VCaP (cell line): ENCODE measurements around the gene LY6G6F.

Source experiments
- H3K27ac ChIP-seq: fragments of 450-650 bp; 2 replicates; pipeline ENCODE4 v1.5.1; 2017
- CTCF ChIP-seq: fragments of 450-650 bp; conservative IDR thresholded peaks from 2 replicates; pipeline ENCODE4 v1.5.1; 2017; ENCODE audit warnings: mild to moderate bottlenecking, moderate library complexity

The LY6G6F gene

GRCh38 chr6:31749301-31750036 is 42.8 kb downstream of the LY6G6F start:
- H3K27ac ChIP-seq: no peak overlapping the region
- no peak for TF ChIP-seq CTCF

DNA sequence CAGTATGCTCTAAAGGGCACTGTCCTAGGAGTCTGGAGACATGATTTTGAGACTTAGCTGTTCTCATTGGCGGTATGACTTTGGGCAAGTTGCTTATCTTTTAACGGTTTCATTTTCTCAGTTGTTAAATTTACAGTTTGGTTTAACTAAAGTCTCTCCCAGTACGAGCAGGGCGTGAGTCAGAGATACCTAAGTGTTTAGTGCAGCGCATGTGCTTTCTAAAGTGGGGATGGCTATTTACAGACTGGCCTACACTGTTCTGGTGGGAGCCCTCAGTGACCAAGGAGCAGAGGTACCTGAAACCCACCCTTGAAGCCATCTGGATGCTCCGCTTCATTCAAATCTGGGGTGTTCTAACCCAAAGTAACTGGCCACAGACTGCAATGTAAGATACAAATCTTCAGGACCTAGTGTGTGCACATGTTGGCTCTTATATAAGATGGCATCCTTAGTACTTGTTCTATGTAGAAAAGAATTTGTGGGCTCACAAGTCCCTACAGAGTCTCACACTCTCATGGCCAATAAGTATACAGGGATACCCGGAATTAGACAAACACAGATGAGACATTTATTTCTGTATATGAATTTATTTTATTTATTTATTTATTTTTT is 43.9 kb downstream of the LY6G6F start:
- no peak overlapping the region for H3K27ac ChIP-seq
- no peak for TF ChIP-seq CTCF

DNA sequence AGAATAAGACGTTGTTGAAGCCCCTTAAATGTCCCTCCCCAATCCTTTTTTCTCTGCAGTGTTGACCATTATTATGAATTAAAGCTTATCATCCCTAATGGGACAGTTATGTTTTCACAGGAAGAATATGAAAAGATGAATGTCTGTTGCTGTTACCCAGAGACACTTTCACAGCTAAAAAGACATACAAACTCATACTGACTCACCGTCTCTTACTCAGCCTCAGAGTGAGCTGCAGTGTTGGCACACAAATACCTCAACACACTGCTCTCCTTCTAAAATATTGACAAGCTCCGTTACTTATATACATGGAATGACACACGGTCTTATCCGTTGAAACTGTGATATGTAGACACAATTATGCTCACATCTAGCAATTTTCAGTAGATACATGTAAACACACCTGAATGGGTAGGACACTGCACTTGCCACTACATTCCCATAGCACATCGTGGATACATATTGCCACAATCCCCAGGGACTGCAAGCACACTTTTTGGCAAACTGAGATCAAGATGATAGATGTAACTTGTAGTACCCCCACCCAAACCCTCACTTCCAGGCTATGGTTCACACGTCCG is 46.2 kb downstream of the LY6G6F start:
- TF ChIP-seq CTCF: no peak
- no peak overlapping the region for H3K27ac ChIP-seq

DNA sequence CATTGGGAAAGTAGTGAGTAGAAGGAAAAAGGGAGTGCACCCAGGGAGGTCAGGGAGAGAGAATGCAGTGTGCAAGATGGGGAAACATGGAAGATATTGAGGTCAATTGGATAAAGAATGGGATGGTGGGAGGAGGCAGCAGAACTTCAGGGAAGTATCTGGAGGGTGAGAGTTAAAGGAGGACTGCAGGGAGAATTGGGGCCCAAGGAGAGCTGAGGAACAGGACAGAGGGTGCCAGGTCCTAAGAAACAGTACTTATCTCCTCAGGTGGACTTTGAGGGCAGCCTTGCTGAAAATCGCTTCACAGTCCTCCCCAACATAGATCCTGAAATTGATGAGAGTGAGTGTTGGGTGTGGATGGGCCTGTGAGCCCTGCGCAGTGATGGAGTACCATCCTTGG is 51.6 kb downstream of the LY6G6F start:
- TF ChIP-seq CTCF: no peak
- no peak overlapping the region for H3K27ac ChIP-seq
